ENCODE results near the gene THOP1.

DNA sequence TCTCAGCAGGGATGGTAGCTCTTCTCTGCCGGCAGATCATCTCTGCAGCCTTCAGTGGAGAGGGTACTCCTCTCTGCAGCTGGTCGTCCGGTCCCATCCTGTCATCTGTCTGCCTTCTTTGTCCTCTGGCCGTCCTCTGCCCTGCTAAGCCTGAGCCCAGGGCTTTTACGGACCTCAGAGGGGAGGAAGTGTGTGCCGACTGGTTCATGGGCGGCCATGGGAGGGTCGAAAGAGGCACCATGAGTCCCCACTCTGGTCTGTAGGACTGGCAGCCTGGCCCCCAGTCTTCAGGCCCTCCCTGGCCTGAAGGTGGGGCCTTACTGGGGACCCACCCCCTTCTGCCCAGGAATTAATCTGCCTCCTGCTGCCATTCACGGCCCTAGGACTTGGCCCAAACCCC lies 38.3 kb downstream of the THOP1 start:
- TF ChIP-seq CTCF (IDR thresholded peaks at IDR 0.05) (no peak), POLR2A (IDR thresholded peaks at IDR 0.05) (no peak)

All from adrenal gland (tissue), 5 donors.